HEK293 (cell line): ENCODE data around the gene MAP3K8.

Experiments used
- CTCF ChIA-PET: fragments of 350-600 bp; formaldehyde crosslinking; extraction: SDS; loops from one replicate; lab custom pipeline; 2021; ENCODE audit warnings: antibody characterized with exemption; lab: Yijun Ruan, JAX
- POLR2A ChIA-PET: fragments of 300-600 bp; formaldehyde crosslinking; extraction: SDS; loops from one replicate; lab custom pipeline; 2020; ENCODE audit warnings: antibody characterized with exemption, inconsistent platforms; lab: Yijun Ruan, JAX
- H3K27ac ChIP-seq: fragments of 200-500 bp; sonication (Bioruptor generic); 2 replicates; pipeline ENCODE4 v1.5.1; 2014; ENCODE audit warnings: low read depth, low read length, control low read depth, inconsistent platforms; ENCODE audit errors: extremely low read depth
- H3K36me3 ChIP-seq, 2 experiments: fragments of 200-500 bp in 1 of 2; sonication (Bioruptor generic) in 1 of 2; 1 replicate in 1 of 2; 2 replicates in 1 of 2; pipeline ENCODE4 v1.5.1; 2014 to 2017; ENCODE audit warnings: inconsistent platforms in 2 of 2, low read length in 2 of 2; ENCODE audit not compliant: control insufficient read depth in 2 of 2, insufficient read depth in 1 of 2
- H3K4me1 ChIP-seq: fragments of 200-500 bp; sonication (Bioruptor generic); 2 replicates; pipeline ENCODE4 v1.5.1; 2014; ENCODE audit warnings: mild to moderate bottlenecking, low read length, inconsistent platforms; ENCODE audit not compliant: control insufficient read depth, insufficient read depth
- H3K4me3 ChIP-seq: 2 replicates; pipeline ENCODE4 v1.5.1; 2011; ENCODE audit warnings: low read depth, mild to moderate bottlenecking, control low read depth, low read length, moderate library complexity
- H3K9me3 ChIP-seq: fragments of 200-500 bp; sonication (Bioruptor generic); 2 replicates; pipeline ENCODE4 v1.5.1; 2014; ENCODE audit warnings: low read depth, low read length, inconsistent platforms; ENCODE audit not compliant: control insufficient read depth, insufficient read depth
- BCL11A ChIP-seq: fragments of 450-650 bp; formaldehyde crosslinking; IDR thresholded peaks from 2 replicates; pipeline ENCODE4 v1.5.1; 2016; ENCODE audit warnings: low read depth, missing biosample characterization, missing genetic modification characterization
- KLF10 ChIP-seq: fragments of 450-650 bp; IDR thresholded peaks from 2 replicates; pipeline ENCODE4 v1.5.1; 2018; ENCODE audit warnings: missing biosample characterization, mild to moderate bottlenecking, missing genetic modification characterization
- MEIS1 ChIP-seq: sonication (generic); formaldehyde crosslinking; IDR thresholded peaks from 2 replicates; pipeline ENCODE4 v1.8.1; 2022; ENCODE audit warnings: missing genetic modification reagents, mild to moderate bottlenecking, borderline replicate concordance
- PRDM1 ChIP-seq: fragments of 450-650 bp; formaldehyde crosslinking; IDR thresholded peaks from 2 replicates; pipeline ENCODE4; 2016; ENCODE audit warnings: missing biosample characterization, missing genetic modification characterization
- PRDM6 ChIP-seq: fragments of 450-650 bp; formaldehyde crosslinking; IDR thresholded peaks from 2 replicates; pipeline ENCODE4 v1.5.1; 2017; ENCODE audit warnings: missing biosample characterization, missing genetic modification characterization
- ZBTB10 ChIP-seq: fragments of 450-650 bp; formaldehyde crosslinking; IDR thresholded peaks from 2 replicates; pipeline ENCODE4 v1.5.1; 2016; ENCODE audit warnings: missing biosample characterization, missing genetic modification characterization
- ZBTB21 ChIP-seq: fragments of 450-650 bp; formaldehyde crosslinking; IDR thresholded peaks from 2 replicates; pipeline ENCODE4 v1.5.1; 2017; ENCODE audit warnings: missing biosample characterization, missing genetic modification characterization
- ZNF10 ChIP-seq: fragments of 450-650 bp; formaldehyde crosslinking; IDR thresholded peaks from 2 replicates; pipeline ENCODE4 v1.5.1; 2017; ENCODE audit warnings: missing biosample characterization, missing genetic modification characterization
- ZNF18 ChIP-seq: fragments of 450-650 bp; formaldehyde crosslinking; IDR thresholded peaks from 2 replicates; pipeline ENCODE4 v1.5.1; 2016; ENCODE audit warnings: missing biosample characterization, missing genetic modification characterization
- ZNF274 ChIP-seq, 2 experiments: fragments of 200-500 bp in 1 of 2; fragments of 450-650 bp in 1 of 2; sonication (Bioruptor generic) in 1 of 2; formaldehyde crosslinking in 1 of 2; IDR thresholded peaks; 2 replicates each; pipeline versions ENCODE4 v1.5.1 to v1.6.1; 2014 to 2016; ENCODE audit warnings: borderline replicate concordance in 1 of 2, inconsistent platforms in 1 of 2, low read length in 1 of 2, missing biosample characterization in 1 of 2, missing genetic modification characterization in 1 of 2
- ZNF37A ChIP-seq: fragments of 450-650 bp; IDR thresholded peaks from 2 replicates; pipeline ENCODE4 v1.5.1; 2018; ENCODE audit warnings: missing biosample characterization, missing genetic modification characterization
- ZNF530 ChIP-seq: fragments of 450-650 bp; formaldehyde crosslinking; IDR thresholded peaks from 2 replicates; pipeline ENCODE4 v1.5.1; 2016; ENCODE audit warnings: low read depth, missing biosample characterization, missing genetic modification characterization
- ZNF596 ChIP-seq: fragments of 450-650 bp; IDR thresholded peaks from 2 replicates; pipeline ENCODE4 v1.5.0; 2018; ENCODE audit warnings: missing biosample characterization, mild to moderate bottlenecking, missing genetic modification characterization, moderate library complexity
- ZNF629 ChIP-seq: fragments of 450-650 bp; formaldehyde crosslinking; IDR thresholded peaks from 2 replicates; pipeline ENCODE4 v1.5.1; 2017; ENCODE audit warnings: missing biosample characterization, missing genetic modification characterization
- ZSCAN4 ChIP-seq: fragments of 450-650 bp; formaldehyde crosslinking; IDR thresholded peaks from 2 replicates; pipeline ENCODE4 v1.5.1; 2017; ENCODE audit warnings: missing biosample characterization, missing genetic modification characterization

The MAP3K8 gene

GRCh38 chr10:30502266-30503060 is 68.5 kb downstream of the MAP3K8 start:
- ChIA-PET POLR2A (no interaction called here), CTCF (interaction anchor here (0.6 kb wide), 1 partner anchor 33 kb away, joined by 7 read pairs; no protein-coding TSS in a partner anchor)
- TF ChIP-seq ZNF274 (IDR thresholded peaks at IDR 0.05; ENCODE audit: low read length) (no peak), ZNF274 (tag by site-specific recombination; IDR thresholded peaks at IDR 0.05; ENCODE audit: borderline replicate concordance) (no peak), ZNF629 (tag by site-specific recombination) (no peak), ZNF18 (no peak), ZNF10 (tag by site-specific recombination) (no peak), PRDM1 (tag by site-specific recombination) (no peak)
- no peak overlapping the region for H3K4me3 ChIP-seq
- H3K36me3 ChIP-seq: no peaks in the 10 kb centered on the region
- no peaks in the 10 kb centered on the region for H3K9me3 ChIP-seq
- H3K27ac ChIP-seq: no peak overlapping the region
- H3K4me1 ChIP-seq: no peaks in the 10 kb centered on the region

- POLR2A ChIA-PET: no interaction called here
- Histone ChIP-seq H3K4me3 (no peak overlapping the region), H3K9me3 (no peaks in the 10 kb centered on the region), H3K27ac (no peak overlapping the region), H3K4me1 (no peaks in the 10 kb centered on the region), H3K36me3 (no peaks in the 10 kb centered on the region)
- CTCF ChIA-PET: interaction anchor here (0.6 to 0.7 kb wide), 2 partner anchors 9 to 18 kb away, joined by 3 to 4 read pairs; no protein-coding TSS in a partner anchor
- no peak for TF ChIP-seq ZSCAN4 (tag by site-specific recombination)
- TF ChIP-seq ZBTB21 (tag by site-specific recombination): no peak
- TF ChIP-seq BCL11A (tag by site-specific recombination): no peak
- no peak for TF ChIP-seq ZNF37A (tag by site-specific recombination)
- no peak for TF ChIP-seq PRDM6 (tag by site-specific recombination)
- TF ChIP-seq ZBTB10: no peak
- no peak for TF ChIP-seq KLF10 (tag by site-specific recombination)
- TF ChIP-seq ZNF530: no peak
- TF ChIP-seq MEIS1: no peak
- TF ChIP-seq ZNF596 (tag by site-specific recombination): no peak
Measured at GRCh38 chr10:30503700-30504266, 69.8 kb downstream of the MAP3K8 start.
